Psoas muscle (tissue), 8 donors: Measurements from ENCODE around the gene TTLL9. TPM values are rescaled to one million over a fixed set of nuclear protein-coding genes. Genes with fewer than 3 reads are reported as not detected.

Source experiments
- ATAC-seq, 4 donors: fragments of 200-7000 bp; cut with Tn5 transposase; one replicate each; pipeline ENCODE4 v1.9.1; 2020; ENCODE audit warnings: moderate library complexity in 3 of 4, mild to moderate bottlenecking in 2 of 4
- DNase-seq, 2 donors: peaks; one replicate each; pipeline ENCODE4 v3.0.0-alpha.2; 2020
- H3K27ac ChIP-seq: fragments of 200-600 bp; one replicate; pipeline ENCODE4 v1.8.0; 2022
- H3K27me3 ChIP-seq, 3 donors: fragments of 200-600 bp in 1 of 3; one replicate each; pipeline versions ENCODE4 v1.6.1 to v1.8.0; 2013 to 2022; ENCODE audit warnings: low read length in 2 of 3, mild to moderate bottlenecking in 2 of 3, moderate library complexity in 1 of 3; ENCODE audit not compliant: insufficient read depth in 3 of 3
- H3K36me3 ChIP-seq, 2 donors: fragments of 200-600 bp in 1 of 2; one replicate each; pipeline versions ENCODE4 v1.6.1 to v1.8.0; 2013 to 2022; ENCODE audit warnings: low read depth in 1 of 2, mild to moderate bottlenecking in 1 of 2, moderate library complexity in 1 of 2; ENCODE audit not compliant: insufficient read depth in 1 of 2
- H3K4me1 ChIP-seq: fragments of 200-600 bp; one replicate; pipeline ENCODE4 v1.8.0; 2022
- H3K4me3 ChIP-seq: fragments of 200-600 bp; one replicate; pipeline ENCODE4 v1.8.0; 2022; ENCODE audit warnings: mild to moderate bottlenecking
- H3K9me3 ChIP-seq: fragments of 200-600 bp; one replicate; pipeline ENCODE4 v1.8.0; 2022
- CTCF ChIP-seq: fragments of 200-600 bp; IDR thresholded peaks from one replicate; pipeline ENCODE4 v1.8.0; 2022; ENCODE audit warnings: antibody characterized with exemption
- WGBS, 3 donors: extraction: QIAGEN DNeasy Blood & Tissue Kit; methylation state at CpG; one replicate each; pipeline versions ENCODE4 v1.1.6 to v1.1.7; 2013; 5-methylcytosine and 5-hydroxymethylcytosine counted together
- intact Hi-C, 2 donors: fragments of 100-400 bp; cut with DNase I; formaldehyde crosslinking; loops; one replicate each; pipeline versions ENCODE4 v1.11.0 to v1.14.2; 2022
- polyA plus RNA-seq, 3 donors: library from polyadenylated mRNA; stranded (reverse); fragments of 200-250 nt; gene quantifications; one replicate each; pipeline ENCODE4 v1.2.3, GENCODE V29; 2013
- total RNA-seq, 4 donors: library from RNA; stranded (reverse); fragmentation: NEBNext Ultra II Directional in 2 of 4; extraction: Animal tissue kit (Norgen Biotek cat#: 25700) in 2 of 4; gene quantifications; one replicate each; pipeline versions ENCODE4 v1.2.1 to v1.2.4, GENCODE V29; 2021 to 2023
- donor health status: healthy with polysubstance abuse.
- donor health status: DM: no; HTN: no; CAD: no; lungs with moderate emphysema.
- donor health status: Bipolar disorder and iron deficiency.
- donor health status: healthy.
- donor health status: DM: yes; HTN: yes; CAD: no.
- donor health status: DM: no; HTN: no; CAD: no.
- donor health status: DM: no; HTN: no; CAD: no.
- donor health status: DM: yes; HTN: yes; CAD: no.

Gene TTLL9
- total and polyA plus RNA-seq, 7 donors: 0.01 TPM; not detected in 6

GRCh38 chr20:31871618-31871954, 1.2 kb downstream of the TTLL9 start:
- WGBS, 3 donors: 92 to 100% (median 96%) methylated on average over 1 of the region's 1 CpG
- Histone ChIP-seq H3K4me1 (peaks cover 4% of the 10 kb centered on the region), H3K27ac (no peak overlapping the region), H3K27me3 (peaks cover 0 to 34% (median 12%) of the 10 kb centered on the region in 3 donors), H3K9me3 (no peaks in the 10 kb centered on the region), H3K4me3 (no peak overlapping the region), H3K36me3 (no peaks in the 10 kb centered on the region)
- DNase-seq (no peak), ATAC-seq (no peak)
- intact Hi-C loops: no loop called here
- TF ChIP-seq CTCF: no peak

- peaks cover 0 to 34% (median 12%) of the 10 kb centered on the region in 3 donors for H3K27me3 ChIP-seq
- no peaks in the 10 kb centered on the region for H3K9me3 ChIP-seq
- H3K4me3 ChIP-seq: no peak overlapping the region
- peaks cover 4% of the 10 kb centered on the region for H3K4me1 ChIP-seq
- ATAC-seq (no peak), DNase-seq (no peak)
- no peak for TF ChIP-seq CTCF
- intact Hi-C loops: no loop called here
- H3K36me3 ChIP-seq: no peaks in the 10 kb centered on the region
- 82 to 89% (median 85%) methylated on average over 6 of the region's 6 CpGs for WGBS, 3 donors
- no peak overlapping the region for H3K27ac ChIP-seq
These were observed 2.0 kb downstream of the TTLL9 start for GRCh38 chr20:31872406-31872805.

GRCh38 chr20:31875671-31876070, 5.2 kb downstream of the TTLL9 start:
- Histone ChIP-seq H3K4me1 (no peaks in the 10 kb centered on the region), H3K9me3 (no peaks in the 10 kb centered on the region), H3K36me3 (no peaks in the 10 kb centered on the region), H3K27ac (no peak overlapping the region), H3K4me3 (no peak overlapping the region), H3K27me3 (peaks cover 0 to 7% (median 1%) of the 10 kb centered on the region in 3 donors)
- ATAC-seq (no peak), DNase-seq (no peak)
- WGBS, 3 donors: 72 to 77% (median 75%) methylated on average over 2 of the region's 2 CpGs
- TF ChIP-seq CTCF: no peak
- intact Hi-C loops: no loop called here

- H3K27me3 ChIP-seq: no peaks in the 10 kb centered on the region
- no peak for ATAC-seq
- no peak overlapping the region for H3K27ac ChIP-seq
- no peaks in the 10 kb centered on the region for H3K4me1 ChIP-seq
- intact Hi-C loops: no loop called here
- no peaks in the 10 kb centered on the region for H3K9me3 ChIP-seq
- no peak for DNase-seq
- H3K36me3 ChIP-seq: no peaks in the 10 kb centered on the region
- H3K4me3 ChIP-seq: no peak overlapping the region
- TF ChIP-seq CTCF: no peak
These were observed 7.2 kb downstream of the TTLL9 start for GRCh38 chr20:31877684-31878083.

- H3K9me3 ChIP-seq: no peaks in the 10 kb centered on the region
- peak; percentile 91 to 97 (median 94) for ATAC-seq
- 7 to 10% (median 8%) methylated on average over 35 to 45 of the region's 45 CpGs for WGBS, 3 donors
- no peak overlapping the region for H3K27ac ChIP-seq
- H3K36me3 ChIP-seq: no peaks in the 10 kb centered on the region
- no peaks in the 10 kb centered on the region for H3K27me3 ChIP-seq
- peak overlapping the region; percentile 61 for H3K4me3 ChIP-seq
- no peaks in the 10 kb centered on the region for H3K4me1 ChIP-seq
- DNase-seq: peak; percentile 93 to 94
- TF ChIP-seq CTCF: peak; percentile 6
- intact Hi-C loops: no loop called here
These were observed 8.9 kb downstream of the TTLL9 start for GRCh38 chr20:31879143-31879987.
